GM19240 (cell line): ENCODE data around the gene SHROOM3.
A peak's percentile ranks its signal among the peaks of the same experiment; 100 is the strongest.
"Not testable (repeated sequence)": the region's sequence is repeated elsewhere in the genome, so short reads cannot be mapped to it uniquely, and the experiment has no call there.

Experiments used
- DNase-seq: peaks from one replicate; pipeline ENCODE4 v3.0.0; 2011; ENCODE audit warnings: low spot score; ENCODE audit not compliant: insufficient read length

Gene SHROOM3

GRCh38 chr4:76718831-76719230 is 283.8 kb downstream of the SHROOM3 start:
- DNase-seq, result no peak

GRCh38 chr4:76720121-76720520 is 285.1 kb downstream of the SHROOM3 start:
- no peak for DNase-seq

GRCh38 chr4:76722146-76722545 is 287.1 kb downstream of the SHROOM3 start:
- not testable (repeated sequence) for DNase-seq

GRCh38 chr4:76722838-76723237 is 287.8 kb downstream of the SHROOM3 start:
- no peak for DNase-seq

GRCh38 chr4:76723373-76723772 is 288.3 kb downstream of the SHROOM3 start:
- DNase-seq, result no peak

GRCh38 chr4:76723924-76724323 is 288.9 kb downstream of the SHROOM3 start:
- no peak for DNase-seq

- no peak for DNase-seq
These were observed 290.0 kb downstream of the SHROOM3 start for GRCh38 chr4:76725039-76725438.

- no peak for DNase-seq
These were observed 291.1 kb downstream of the SHROOM3 start for GRCh38 chr4:76726176-76726575.

GRCh38 chr4:76726631-76727030 is 291.6 kb downstream of the SHROOM3 start:
- DNase-seq, result no peak

- not testable (repeated sequence) for DNase-seq
These were observed 292.9 kb downstream of the SHROOM3 start for GRCh38 chr4:76727934-76728333.

GRCh38 chr4:76729460-76729859 is 294.4 kb downstream of the SHROOM3 start:
- DNase-seq, result no peak

GRCh38 chr4:76729980-76730379 is 295.0 kb downstream of the SHROOM3 start:
- DNase-seq, result no peak

GRCh38 chr4:76732246-76732645 is 297.2 kb downstream of the SHROOM3 start:
- DNase-seq, result no peak

- DNase-seq, result no peak
These were observed 298.2 kb downstream of the SHROOM3 start for GRCh38 chr4:76733068-76733771.

- DNase-seq, result no peak
These were observed 301.4 kb downstream of the SHROOM3 start for GRCh38 chr4:76736414-76736813.

GRCh38 chr4:76737180-76737579 is 302.2 kb downstream of the SHROOM3 start:
- DNase-seq, result no peak

GRCh38 chr4:76737771-76738085 is 302.7 kb downstream of the SHROOM3 start:
- DNase-seq, result no peak

GRCh38 chr4:76738086-76738931 is 303.3 kb downstream of the SHROOM3 start:
- peak; percentile 43 for DNase-seq

GRCh38 chr4:76740192-76740591 is 305.2 kb downstream of the SHROOM3 start:
- DNase-seq, result no peak

- no peak for DNase-seq
These were observed 306.0 kb downstream of the SHROOM3 start for GRCh38 chr4:76740866-76741662.

- DNase-seq, result no peak
These were observed 306.6 kb downstream of the SHROOM3 start for GRCh38 chr4:76741663-76742020.
